NCI-H1694 treated with DMSO at 0.1 percent for 48 hours (cell line): ENCODE results near the gene PTPRH.

Experiments
- DNase-seq: peaks from one replicate; lab custom pipeline; 2025; lab: John Stamatoyannopoulos, UW

The PTPRH gene

DNA sequence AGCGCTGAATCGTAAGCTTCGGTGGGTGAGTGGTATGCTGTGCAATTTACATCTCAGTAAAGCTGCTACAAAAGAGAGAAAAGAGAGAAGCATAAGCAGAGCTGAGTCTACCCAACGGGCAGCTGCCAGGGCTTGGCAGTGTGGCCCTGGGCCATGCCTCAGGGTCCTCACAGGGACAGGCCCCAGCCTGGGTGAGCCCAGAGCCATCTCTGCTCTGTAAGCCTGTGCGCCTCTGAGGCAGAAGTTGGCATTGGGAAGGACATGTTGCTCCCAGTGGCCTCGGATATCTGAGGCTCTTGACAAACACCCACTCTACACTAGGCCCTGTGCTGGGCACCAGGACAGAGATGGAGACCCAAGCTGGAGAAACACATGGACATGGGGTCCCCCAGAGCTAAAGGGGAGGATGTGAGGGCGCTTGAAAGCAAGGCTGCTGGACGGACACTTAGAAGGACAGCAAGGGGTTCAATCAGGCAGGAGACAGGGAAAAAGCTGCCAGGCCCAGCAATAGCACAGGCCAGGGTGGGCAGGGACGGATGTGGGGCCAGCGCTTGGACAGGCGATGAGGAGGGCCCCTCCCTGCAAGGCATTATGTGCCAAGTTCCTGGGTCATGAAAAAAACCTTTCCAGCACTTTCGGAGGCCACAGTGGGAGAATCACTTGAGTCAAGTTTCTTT lies 34.8 kb upstream of the PTPRH start:
- DNase-seq: no peak

DNA sequence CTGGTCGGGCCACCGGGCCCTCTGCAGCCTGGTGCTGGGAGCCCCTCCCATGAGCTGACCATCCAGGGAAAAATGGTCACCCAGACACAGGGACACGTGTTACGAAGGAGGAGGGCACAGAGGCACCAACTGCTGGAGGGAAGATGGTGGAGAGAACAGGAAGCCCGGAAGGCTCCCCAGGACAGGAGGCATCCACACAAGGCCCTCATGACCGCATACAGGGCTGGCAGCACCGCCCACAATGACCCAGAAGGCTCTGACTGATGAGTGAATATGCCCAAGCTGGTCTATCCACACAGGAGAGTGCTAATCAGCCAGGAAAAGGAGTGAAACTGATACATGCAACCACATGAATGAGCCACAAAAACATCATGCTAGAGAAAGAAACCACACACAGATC lies 33.2 kb upstream of the PTPRH start:
- no peak for DNase-seq

DNA sequence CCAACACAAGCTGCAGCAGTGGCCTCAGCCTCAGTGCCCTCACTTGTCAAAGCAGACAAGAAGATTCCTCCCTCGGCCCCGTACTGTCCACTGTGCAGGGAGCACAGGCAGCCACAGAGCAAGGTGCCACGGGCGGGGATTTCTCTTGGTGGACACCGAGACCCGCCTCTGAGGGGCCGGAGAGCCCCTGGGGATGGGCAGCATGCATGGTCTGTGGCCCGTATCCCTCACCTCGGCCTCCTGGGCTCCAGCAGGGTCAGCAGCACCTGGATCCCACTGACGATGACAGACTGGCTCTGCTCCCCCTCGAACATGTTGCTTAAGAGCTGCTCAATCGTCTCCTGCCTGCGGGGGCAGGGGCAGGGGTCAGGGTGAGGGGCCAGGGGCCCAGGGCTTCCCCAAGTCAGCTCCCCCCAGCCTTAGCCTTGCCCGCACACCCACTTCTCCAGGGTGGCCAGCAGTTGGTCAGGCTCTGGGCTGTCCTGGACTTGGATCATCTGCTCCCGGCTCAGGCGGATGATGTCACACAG lies 32.7 kb upstream of the PTPRH start:
- no peak for DNase-seq

DNA sequence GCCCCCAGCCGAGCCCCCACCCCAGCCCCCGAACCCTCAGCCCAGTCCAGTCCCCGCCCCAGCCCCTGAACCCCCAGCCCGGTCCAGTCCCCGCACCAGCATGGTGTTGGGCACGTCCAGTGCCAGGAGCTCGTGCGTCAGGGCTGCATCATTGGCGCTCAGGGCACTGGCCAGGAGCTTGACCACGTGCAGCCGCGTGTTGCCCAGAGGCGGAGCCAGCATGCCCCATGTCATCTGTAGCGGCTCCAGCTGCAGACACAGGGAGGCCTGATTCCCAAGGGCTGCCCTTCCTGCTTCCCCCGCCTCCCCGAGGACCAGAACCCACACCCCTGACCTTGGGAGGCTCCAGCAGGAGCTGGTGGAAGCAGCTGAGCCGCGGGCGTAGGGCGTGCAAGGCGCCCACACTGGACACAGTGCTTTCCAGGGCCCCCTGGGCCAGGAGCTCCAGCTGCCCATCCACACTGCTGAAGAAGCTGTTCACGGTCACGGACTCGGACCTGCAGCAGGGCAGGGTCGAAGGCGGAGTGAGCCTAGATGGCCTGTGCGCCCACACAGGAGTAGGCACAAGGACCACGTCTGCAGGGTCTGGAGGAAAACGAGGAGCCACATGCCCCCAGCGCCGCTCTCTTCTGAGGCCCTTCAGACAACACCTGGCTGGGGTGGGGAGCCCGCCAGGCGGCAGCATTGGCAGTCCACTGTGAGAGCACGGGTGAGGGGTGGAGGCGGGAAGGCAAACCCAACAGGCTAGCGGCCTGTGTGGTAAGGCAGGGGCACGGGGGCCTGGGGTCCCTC lies 32.0 kb upstream of the PTPRH start:
- DNase-seq: no peak

DNA sequence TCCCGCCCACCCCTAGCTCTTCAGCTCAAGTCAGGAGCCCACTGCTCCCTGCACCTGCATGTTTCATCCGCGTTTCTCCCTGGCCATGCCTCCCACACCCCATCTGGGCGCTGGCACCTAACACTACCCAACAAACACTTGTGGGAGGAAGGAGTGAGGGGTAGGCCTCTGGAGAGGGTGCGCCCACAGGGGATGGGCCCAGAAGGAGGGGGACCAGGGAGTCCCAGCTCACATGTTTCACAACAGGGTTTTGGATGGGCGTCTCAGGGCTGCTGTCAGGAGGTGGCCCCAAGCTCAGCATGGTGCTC lies 31.4 kb upstream of the PTPRH start:
- DNase-seq: no peak

DNA sequence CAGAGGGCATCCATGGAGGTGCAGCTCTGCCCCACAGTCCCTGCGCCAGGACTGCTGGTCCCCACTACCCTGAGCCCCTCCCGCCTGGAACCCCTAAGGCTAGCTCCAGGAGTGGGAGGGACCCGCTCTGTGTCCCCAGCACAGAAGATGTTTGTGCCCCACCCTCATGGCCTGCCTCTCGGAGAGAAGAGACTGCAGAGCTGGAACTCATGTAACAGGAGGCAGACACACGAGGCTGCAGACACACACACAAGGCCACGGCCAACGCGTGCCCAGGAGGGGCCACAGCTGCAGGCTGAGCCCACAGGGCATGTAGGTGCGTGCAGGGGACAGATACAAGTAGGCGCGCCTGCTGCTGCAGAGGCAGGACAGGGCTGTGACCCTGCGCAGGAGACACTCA lies 29.7 kb upstream of the PTPRH start:
- no peak for DNase-seq

DNA sequence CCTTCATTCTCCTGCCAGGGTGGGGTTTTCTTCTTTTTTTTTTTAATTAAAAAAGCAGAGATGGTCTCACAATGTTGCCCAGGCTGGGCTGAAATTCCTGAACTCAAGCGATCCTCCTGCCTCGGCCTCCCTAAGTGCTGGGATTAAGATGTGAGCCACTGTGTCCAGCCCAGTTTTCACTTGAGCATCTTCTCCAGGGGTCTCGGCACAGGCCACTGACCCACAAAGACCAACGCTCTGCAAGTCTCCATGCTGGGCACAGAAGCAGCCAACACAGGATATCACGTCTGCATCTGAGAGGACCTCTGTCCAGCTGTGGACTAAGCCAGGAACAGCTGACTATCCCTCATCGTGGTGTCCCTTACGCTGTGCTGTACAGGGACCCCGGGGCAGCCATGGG lies 28.7 kb upstream of the PTPRH start:
- no peak for DNase-seq

DNA sequence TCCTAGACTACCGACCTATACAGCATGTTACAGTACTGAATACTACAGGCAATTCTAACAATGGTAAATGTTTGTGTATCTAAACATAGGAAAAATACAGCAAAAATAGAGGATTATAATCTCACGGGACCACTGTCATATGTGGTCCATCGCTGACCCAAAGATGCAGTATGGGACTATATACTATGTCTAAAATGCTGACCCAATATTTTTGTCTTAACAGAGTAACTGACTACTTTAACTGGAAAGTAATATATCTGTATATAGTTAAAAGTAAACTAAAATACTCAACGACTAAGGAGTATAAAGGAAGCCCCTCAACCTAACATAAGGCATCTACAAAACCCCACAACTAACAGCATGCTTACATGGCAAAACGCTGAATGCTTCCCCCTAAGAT lies 23.7 kb upstream of the PTPRH start:
- no peak for DNase-seq

DNA sequence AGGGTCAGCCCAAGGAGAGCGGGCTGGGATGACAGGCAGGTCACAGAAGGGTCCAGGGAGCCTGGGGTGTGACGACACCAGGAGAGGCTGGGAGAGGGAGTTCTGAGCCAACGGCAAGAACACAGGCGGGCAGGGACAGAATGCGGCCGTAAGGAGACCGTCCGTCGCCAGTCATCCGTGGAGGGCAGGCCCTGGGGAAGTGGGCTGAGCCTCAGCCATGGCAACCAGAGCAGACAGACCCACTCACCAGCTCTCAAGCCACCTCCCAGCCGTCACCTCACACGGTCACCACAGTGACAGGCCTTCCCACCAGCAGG lies 22.9 kb upstream of the PTPRH start:
- DNase-seq: no peak

DNA sequence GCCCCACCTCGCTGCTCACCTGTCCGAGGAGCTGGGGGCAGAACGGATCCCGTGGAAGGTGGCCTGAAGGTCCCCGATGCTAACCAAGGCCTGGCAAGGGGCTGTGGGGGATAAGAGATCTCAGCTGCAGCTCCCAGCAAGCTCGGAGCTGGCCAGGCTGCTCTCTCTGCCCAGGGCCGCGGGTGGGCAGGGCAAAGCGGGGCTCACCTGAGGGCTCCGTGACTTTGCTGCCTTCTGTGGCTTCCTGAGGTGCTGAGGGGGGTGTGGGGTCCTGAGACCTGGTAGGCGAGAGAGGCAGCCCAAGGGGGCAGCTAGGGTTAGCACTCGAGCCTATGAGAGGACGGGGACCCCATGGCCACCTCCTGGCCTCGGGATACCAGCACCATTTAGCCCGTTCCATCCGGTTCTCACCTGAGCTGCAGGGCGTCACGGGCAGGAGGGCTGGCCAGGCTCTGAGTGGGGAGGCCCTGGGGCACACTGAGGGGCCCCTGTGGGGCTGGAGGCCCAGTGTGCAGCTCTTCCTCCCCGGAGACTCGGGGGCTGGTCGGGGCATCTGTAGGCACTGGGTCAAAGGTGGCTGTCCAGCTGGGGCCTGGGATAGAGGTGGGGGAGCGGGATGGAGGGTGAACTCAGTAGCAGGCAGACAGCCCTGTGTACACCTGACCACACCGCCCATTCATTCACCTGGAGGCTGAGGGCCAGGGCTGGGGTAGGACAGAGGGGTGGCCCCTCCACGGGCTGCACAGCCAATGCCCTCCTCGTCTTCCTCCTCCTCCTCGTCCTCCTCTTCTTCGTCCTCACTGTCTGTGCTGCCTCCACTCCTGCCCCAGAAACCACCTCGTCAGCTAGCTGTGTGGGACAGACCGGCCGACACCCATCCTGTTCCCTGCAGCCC lies 22.3 kb upstream of the PTPRH start:
- no peak for DNase-seq

DNA sequence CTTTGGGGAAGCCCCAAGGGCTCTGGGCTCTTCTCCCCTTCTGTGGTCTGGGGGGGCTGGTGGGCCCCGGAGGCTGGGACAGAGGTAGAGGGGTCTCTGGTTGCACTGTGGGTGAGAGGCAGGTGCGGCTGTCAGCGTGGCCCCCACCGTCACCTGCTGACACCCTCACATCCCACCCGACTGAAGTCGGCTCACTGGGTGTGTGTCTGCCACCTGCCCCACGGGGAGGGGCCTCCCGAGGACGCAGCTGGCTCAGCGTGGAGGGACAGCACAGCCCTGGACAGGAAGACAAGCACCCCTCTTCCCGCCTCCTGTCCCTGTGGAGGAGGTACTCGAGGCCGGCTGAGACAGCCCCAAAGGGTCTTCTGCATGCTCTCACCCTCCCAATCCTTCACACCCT lies 21.5 kb upstream of the PTPRH start:
- DNase-seq: no peak

DNA sequence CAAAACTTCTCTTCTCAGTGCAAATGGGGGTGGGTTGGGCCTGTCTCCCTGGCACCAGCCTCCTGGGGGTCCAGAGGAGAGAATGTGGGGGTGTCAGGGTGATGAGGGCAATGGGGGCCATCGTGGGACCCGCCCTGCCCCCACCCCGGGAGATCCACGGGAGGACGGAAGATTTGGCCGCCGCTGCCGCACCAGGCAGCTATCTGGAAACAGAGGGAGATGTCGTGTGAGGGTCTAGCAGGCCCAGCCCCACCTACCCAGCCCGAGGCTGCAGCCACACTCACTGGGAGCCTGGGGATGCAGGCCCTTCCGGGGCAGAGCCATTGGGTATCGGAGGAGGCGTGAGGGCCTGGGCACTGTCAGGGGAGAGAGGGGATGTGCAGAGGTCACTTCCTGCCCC lies 21.0 kb upstream of the PTPRH start:
- no peak for DNase-seq

DNA sequence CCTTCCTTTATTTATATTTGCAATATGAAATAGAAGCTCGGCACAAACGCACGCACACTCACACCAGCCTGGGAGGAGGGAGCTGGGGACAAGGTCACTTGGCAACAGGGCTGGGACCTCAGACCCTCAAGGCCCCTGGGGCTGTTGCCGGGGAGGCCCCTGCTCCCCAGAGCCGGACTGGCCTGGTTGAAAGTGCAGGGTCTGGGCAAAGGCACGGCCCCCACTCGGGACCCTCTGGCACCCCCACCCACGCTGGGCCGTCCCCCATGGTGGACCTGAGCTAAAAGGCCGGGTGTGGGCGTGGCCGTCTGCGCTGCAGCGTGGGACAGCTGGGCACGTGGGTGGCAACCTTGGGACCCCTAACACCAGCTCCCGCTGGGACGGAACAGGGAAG lies 20.5 kb upstream of the PTPRH start:
- no peak for DNase-seq

DNA sequence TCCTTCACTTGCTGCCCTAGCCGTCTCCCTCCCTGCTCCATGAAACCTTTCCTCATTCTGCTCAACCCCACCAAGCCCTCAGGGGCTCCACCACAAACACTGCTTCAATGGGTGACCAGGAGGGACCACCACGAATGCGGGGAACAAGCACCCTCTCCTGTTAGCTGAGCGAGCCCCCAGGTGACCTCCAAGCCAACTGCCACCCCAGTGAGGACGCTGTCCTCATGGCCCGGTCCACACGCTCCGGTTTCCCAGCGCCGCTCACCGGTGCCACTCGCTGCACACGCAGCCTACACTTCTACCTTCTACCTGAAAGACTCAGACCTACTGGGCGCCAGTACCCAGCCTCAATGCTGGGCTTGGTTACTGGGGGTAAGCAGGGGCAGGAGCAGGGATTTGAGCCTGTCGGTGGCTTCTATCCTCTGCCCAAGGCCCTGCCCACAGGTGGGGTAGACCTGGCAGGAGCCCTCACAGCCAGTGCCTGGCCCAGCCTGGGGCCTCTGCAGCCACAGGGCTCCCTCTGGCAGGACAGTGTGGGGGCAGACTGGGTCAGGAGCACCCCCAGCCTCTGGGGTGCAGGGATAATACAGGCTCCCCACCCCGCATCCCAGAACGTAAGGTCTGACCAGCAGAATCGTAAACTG lies 20.0 kb upstream of the PTPRH start:
- no peak for DNase-seq

DNA sequence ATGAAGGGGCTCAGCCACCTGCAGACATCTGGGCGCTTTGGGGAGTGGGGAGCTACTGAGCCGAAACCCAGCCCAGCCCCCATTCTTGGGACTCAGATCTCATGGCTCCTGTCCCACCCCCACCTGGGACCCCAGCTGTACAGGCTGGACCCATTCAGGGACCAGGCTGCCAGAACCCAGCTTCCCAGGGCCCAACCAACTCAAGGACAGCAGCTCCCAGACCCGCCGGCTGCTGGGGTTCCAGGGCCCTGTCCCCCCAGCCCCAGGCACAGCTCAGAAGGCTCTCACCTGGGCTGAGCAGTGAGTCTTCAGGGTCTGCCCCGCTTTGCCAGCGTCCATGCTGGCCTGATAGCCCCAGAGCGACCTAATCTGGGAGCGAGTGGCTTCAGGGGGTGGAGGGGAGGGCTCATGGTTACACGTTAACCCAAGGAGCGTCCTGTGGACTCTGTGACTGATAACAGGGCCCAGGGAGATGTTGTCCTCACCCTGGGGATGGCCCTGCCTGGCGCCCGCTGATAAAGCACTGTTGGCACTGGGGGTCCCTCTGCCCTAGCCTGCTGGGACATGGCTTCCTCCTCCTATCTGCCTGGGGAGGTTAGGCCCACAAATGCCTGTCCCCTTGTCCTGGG lies 19.2 kb upstream of the PTPRH start, which contains the start of gene TMEM86B:
TMEM86B (minus strand) TSS at position 361 of the 629 bp plus-strand sequence; CDS start at position 339, 22 bp downstream.
- DNase-seq: no peak

DNA sequence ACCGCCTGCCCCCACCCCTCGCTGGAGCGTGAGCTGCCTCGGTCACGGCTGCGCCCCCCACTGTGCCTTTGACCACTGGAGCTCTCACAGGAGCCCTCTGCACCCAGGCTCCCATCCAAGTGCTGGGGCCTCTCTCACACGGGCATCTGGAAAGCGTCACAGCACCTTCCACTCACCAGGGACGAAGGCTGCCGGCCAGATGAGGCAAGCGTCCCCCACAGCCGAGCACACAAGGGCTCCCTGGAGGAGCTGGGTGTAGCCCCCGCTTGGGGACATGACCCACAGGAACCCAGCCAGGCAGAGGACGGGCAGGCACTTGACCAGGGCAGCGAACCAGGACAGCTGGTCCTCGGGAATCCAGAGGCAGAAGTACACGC lies 18.7 kb upstream of the PTPRH start:
- DNase-seq: no peak

DNA sequence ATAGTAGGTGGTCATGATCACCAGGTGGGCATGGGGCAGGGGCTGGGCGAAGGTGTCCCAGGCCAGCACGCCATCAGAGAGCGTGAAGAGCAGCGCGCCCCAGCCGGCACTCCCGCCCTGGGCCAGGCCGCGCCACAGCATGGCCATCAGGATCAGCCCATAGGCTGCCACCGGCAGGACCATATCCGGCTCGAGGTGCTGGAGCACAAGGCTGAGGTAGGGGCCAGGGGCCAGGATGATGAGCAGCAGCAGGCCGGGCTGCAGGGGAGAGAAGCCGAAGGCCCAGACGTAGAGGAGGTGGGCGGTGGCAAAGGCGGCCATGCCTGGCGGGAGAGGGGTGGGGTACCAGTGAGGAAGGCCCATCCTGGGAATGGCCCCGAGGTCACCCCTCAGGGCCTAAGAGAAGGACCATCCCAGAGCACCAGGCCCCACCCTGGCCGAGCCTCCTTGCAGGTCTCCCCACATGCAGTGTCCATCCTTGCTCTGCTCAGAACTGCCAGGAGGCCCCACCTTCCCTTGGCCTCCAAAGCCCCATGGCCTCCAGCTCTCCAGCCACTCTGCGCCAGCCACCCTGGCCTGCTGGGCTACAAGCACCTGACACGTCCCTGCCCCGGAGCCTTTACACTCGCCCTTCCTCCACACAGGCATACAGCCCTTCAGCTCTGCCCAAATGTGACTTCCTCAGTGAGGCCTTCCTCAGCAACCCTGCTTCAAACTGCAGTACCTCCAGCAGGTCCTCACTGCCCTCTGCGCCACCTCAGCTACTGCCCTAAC lies 18.1 kb upstream of the PTPRH start:
- DNase-seq: no peak

DNA sequence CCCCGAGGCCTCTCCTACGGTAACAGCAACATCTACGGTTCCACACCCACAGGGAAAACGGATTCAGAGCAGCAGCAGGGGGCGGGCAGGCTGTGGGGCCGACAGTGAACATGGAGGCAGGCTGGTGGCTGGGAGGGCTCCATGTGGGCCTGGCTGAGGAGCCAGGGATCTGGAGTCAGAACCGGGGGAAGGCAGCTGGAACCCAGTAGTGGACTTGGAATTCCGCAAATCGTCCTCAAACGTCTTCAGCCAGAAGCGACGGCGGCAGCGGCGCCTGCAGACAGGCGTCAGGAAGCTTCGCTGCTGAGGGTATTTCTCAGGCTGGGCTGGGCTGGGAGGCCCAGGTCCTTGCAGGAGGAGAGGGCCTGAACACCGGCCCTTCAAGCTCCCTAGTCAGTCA lies 17.5 kb upstream of the PTPRH start:
- no peak for DNase-seq

DNA sequence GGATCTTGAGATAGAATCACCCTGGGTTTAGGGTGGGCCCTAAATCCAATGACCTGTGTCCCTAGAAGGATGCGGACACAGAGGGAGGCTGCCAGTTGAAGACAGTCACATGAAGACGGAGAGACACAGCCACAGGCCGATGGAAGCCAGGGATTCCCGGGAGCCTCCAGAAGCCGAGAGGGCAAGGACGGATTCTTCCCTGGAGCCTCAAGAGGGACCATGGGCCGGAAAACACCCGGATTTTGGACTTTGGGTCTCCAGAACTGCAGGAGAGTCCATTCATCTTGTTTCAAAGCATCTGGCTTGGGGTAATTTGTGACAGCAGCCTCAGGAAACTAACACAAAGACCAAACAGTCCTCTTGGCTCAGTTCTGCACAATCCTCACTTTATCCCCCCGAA lies 17.0 kb upstream of the PTPRH start:
- no peak for DNase-seq

DNA sequence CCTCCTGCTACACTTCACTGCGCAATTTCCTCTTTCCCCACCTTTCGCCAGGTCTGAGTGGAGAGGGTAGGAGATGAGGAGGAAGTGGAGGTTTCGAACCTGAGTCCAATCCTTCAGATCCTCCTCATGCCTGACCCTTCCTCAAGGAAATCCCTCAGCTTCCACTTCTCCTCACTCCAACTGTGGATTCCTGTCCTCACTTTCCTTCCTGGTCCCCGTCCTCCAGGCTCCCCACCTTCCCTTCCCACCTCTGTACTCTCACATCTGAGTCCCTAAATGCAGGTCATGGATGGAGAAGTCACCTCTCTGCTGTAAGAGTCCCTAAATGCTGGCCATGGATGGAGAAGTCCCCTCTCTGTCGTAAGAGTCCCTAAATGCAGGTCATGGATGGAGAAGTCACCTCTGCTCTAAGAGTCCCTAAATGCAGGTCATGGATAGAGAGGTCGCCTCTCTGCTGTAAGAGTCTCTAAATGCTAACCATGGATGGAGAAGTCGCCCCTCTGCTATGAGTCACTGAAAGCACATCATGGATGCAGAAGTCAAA lies 16.2 kb upstream of the PTPRH start:
- DNase-seq: no peak
